GM18520 (cell line): ENCODE results near the gene NPEPL1.
"Not testable (repeated sequence)": the region's sequence is repeated elsewhere in the genome, so short reads cannot be mapped to it uniquely, and the experiment has no call there.

Experiments used
- ATAC-seq: cut with Tn5 transposase; IDR thresholded peaks from one replicate; pipeline ENCODE4 v1.9.1; 2021; ENCODE audit not compliant: unreplicated experiment

The NPEPL1 gene

GRCh38 chr20:58755766-58756449, 63.3 kb downstream of the NPEPL1 start:
- ATAC-seq: no peak

GRCh38 chr20:58756450-58756775, 63.8 kb downstream of the NPEPL1 start:
- no peak for ATAC-seq

- not testable (repeated sequence) for ATAC-seq
Observed at GRCh38 chr20:58757647-58758046, 65.0 kb downstream of the NPEPL1 start.

- ATAC-seq: no peak
Observed at GRCh38 chr20:58759947-58760346, 67.3 kb downstream of the NPEPL1 start.

DNA sequence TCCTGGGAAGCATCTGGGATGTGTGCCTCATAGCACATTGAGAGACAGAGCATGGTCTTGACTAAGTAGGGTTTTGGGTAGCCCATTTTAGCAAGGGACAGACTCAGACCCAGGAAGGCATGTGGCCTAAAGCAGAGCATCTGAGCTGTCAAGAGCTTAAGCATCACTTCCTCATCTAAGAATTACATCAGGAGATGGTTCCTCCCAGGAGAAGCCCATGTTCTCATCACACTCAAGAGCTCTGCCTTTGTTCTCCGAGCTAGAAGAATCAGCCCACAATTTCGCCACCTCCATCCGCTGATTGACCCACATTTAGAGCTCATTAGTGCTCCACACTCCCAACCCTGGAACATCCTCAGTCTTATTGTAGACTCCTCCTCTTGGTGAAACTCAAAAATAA, 68.3 kb downstream of the NPEPL1 start:
- ATAC-seq: no peak

GRCh38 chr20:58762120-58762519, 69.5 kb downstream of the NPEPL1 start:
- ATAC-seq: no peak

- ATAC-seq: no peak
Observed at GRCh38 chr20:58763076-58763475, 70.5 kb downstream of the NPEPL1 start.
